ENCODE measurements around the gene PLA2G4E. TPM values are rescaled to one million over a fixed set of nuclear protein-coding genes. Genes with fewer than 3 reads are reported as not detected.

PLA2G4E gene
- total RNA-seq, 2 donors from 2014 or later = not detected

DNA sequence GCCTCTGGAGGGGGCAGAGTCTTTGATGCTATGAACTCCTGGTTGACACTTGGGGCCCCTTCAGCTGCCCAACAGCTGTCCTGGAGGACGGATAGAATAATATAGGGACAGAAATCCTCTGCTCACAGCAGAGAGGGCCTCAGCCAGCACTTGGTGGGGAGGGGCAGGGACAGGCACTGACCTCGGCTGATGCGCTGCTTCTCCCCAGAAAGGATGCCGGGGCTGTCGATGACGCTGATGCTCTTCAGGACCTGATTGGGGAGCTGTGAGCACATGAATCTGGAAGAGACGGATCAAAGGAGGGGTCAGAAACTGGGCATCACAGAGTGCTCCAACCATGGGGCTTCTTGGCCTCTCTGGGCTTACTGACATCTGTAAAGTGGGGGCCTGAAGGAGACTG is 78.0 kb downstream of the PLA2G4E start:
- H3K4me1 ChIP-seq (ENCODE audit: control insufficient read depth, insufficient read depth, low read length) = no peaks in the 10 kb centered on the region
- Mint-ChIP-seq H3K27ac (no peak overlapping the region), H3K9me3 (no peaks in the 10 kb centered on the region), H3K4me1 (no peaks in the 10 kb centered on the region), H3K27me3 (ENCODE audit: insufficient read depth) (no peaks in the 10 kb centered on the region), H3K4me3 (no peak overlapping the region), H3K36me3 (ENCODE audit: low read depth) (peaks cover 15% of the 10 kb centered on the region)
- no peak overlapping the region for H3K27ac ChIP-seq (ENCODE audit: low read depth, low read length)
- DNase-seq = peak; percentile 33
- no peak overlapping the region for H3K9ac ChIP-seq (ENCODE audit: extremely low read depth, low read length, poor library complexity, severe bottlenecking)
- peaks cover 36% of the 10 kb centered on the region for H3K36me3 ChIP-seq (ENCODE audit: control insufficient read depth, insufficient read depth, low read length)
- WGBS, 2 experiments (ENCODE audit: insufficient coverage in 1 of 2, insufficient read length in 1 of 2) = 90 to 100% methylated on average over 5 to 7 of the region's 7 CpGs
- no peak overlapping the region for H3K4me3 ChIP-seq (ENCODE audit: low read length)
- TF ChIP-seq CTCF (conservative IDR thresholded peaks at IDR 0.05) = no peak
- no peaks in the 10 kb centered on the region for H3K27me3 ChIP-seq (ENCODE audit: control insufficient read depth, insufficient read depth, low read length, poor library complexity, severe bottlenecking)
- H3K9me3 ChIP-seq (ENCODE audit: control insufficient read depth, low read length) = no peaks in the 10 kb centered on the region

DNA sequence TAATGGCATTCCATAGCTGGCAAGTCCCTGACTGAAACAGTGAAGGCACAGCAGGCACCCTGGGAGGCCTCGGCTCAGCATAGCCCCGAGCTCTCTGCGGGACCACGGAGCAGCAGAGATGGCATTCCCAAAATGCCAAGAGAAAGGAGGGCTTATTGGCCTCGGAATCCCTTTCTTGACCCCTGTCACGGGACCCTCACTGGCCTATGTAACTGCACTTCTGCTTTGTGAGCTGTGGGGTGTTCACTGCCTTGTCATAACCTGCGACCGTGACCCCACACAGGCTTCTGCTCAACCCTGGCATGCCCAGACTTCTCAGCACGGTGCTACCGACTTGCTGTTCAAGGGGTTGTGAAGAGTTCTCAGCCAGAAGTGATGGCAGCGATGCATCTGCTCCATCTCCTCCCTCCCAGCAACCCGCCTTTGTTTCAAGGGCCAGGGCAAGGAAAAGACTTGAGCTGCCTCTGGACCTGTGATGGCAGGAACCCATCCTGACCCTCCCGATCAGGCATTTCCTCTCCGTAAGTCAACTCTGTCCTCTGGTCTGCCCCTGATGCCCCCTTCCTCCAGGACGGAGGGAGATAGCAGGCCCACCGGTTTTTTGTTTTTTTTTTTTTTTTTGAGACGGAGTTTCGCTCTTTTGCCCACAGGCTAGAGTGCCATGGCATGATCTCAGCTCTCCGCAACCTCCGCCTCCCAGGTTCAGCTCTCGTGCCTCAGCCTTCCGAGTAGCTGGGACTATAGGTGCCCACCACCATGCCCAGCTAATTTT is 79.0 kb downstream of the PLA2G4E start:
- WGBS, 2 experiments (ENCODE audit: insufficient coverage in 1 of 2, insufficient read length in 1 of 2) = 83 to 90% methylated on average over 12 to 22 of the region's 22 CpGs
- Histone ChIP-seq H3K36me3 (ENCODE audit: control insufficient read depth, insufficient read depth, low read length) (peaks cover 41% of the 10 kb centered on the region), H3K9me3 (ENCODE audit: control insufficient read depth, low read length) (no peaks in the 10 kb centered on the region), H3K9ac (ENCODE audit: extremely low read depth, low read length, poor library complexity, severe bottlenecking) (no peak overlapping the region), H3K27ac (ENCODE audit: low read depth, low read length) (peak overlapping the region; percentile 26), H3K4me1 (ENCODE audit: control insufficient read depth, insufficient read depth, low read length) (no peaks in the 10 kb centered on the region), H3K4me3 (ENCODE audit: low read length) (no peak overlapping the region), H3K27me3 (ENCODE audit: control insufficient read depth, insufficient read depth, low read length, poor library complexity, severe bottlenecking) (no peaks in the 10 kb centered on the region)
- Mint-ChIP-seq H3K4me1 (no peaks in the 10 kb centered on the region), H3K4me3 (no peak overlapping the region), H3K27me3 (ENCODE audit: insufficient read depth) (no peaks in the 10 kb centered on the region), H3K27ac (peak overlapping the region; percentile 48), H3K36me3 (ENCODE audit: low read depth) (peaks cover 17% of the 10 kb centered on the region), H3K9me3 (no peaks in the 10 kb centered on the region)
- DNase-seq = peak; percentile 61
- no peak for TF ChIP-seq CTCF (conservative IDR thresholded peaks at IDR 0.05)

- Histone ChIP-seq H3K27ac (ENCODE audit: low read depth, low read length) (no peak overlapping the region), H3K27me3 (ENCODE audit: control insufficient read depth, insufficient read depth, low read length, poor library complexity, severe bottlenecking) (no peaks in the 10 kb centered on the region), H3K4me1 (ENCODE audit: control insufficient read depth, insufficient read depth, low read length) (no peaks in the 10 kb centered on the region), H3K9me3 (ENCODE audit: control insufficient read depth, low read length) (no peaks in the 10 kb centered on the region), H3K9ac (ENCODE audit: extremely low read depth, low read length, poor library complexity, severe bottlenecking) (no peak overlapping the region), H3K36me3 (ENCODE audit: control insufficient read depth, insufficient read depth, low read length) (peaks cover 50% of the 10 kb centered on the region), H3K4me3 (ENCODE audit: low read length) (no peak overlapping the region)
- Mint-ChIP-seq H3K4me3 (no peak overlapping the region), H3K27me3 (ENCODE audit: insufficient read depth) (no peaks in the 10 kb centered on the region), H3K4me1 (no peaks in the 10 kb centered on the region), H3K36me3 (ENCODE audit: low read depth) (peaks cover 22% of the 10 kb centered on the region), H3K27ac (no peak overlapping the region), H3K9me3 (no peaks in the 10 kb centered on the region)
- TF ChIP-seq CTCF (conservative IDR thresholded peaks at IDR 0.05) = no peak
- DNase-seq = peak; percentile 25
- 87 to 96% methylated on average over 7 to 13 of the region's 13 CpGs for WGBS, 2 experiments (ENCODE audit: insufficient coverage in 1 of 2, insufficient read length in 1 of 2)
Observed at GRCh38 chr15:41940441-41940857, 80.4 kb downstream of the PLA2G4E start.
